Urothelium cell line (cell line): ENCODE measurements around the gene FBN2.
"Not testable (repeated sequence)": the region's sequence is repeated elsewhere in the genome, so short reads cannot be mapped to it uniquely, and the experiment has no call there.

ENCODE experiments used
- DNase-seq: peaks from one replicate; pipeline ENCODE4 v3.0.0; 2011; ENCODE audit warnings: low spot score, mixed read lengths
- FAIRE-seq: peaks from 2 replicates; lab custom pipeline; 2011; peaks lifted over from hg19 to GRCh38; lab: Jason Lieb, UNC

FBN2 gene

GRCh38 chr5:128434993-128435392 is 103.1 kb downstream of the FBN2 start:
- FAIRE-seq: no peak
- DNase-seq: no peak

GRCh38 chr5:128432913-128433440 is 105.1 kb downstream of the FBN2 start:
- FAIRE-seq (no peak), DNase-seq (no peak)

- DNase-seq (no peak), FAIRE-seq (no peak)
Observed at GRCh38 chr5:128427921-128428320, 110.1 kb downstream of the FBN2 start.

- no peak for FAIRE-seq
Observed at GRCh38 chr5:128426090-128426534, 111.9 kb downstream of the FBN2 start.

GRCh38 chr5:128424646-128425045 is 113.4 kb downstream of the FBN2 start:
- DNase-seq: no peak

More at GRCh38 chr5:128426090-128426534, 111.9 kb downstream of the FBN2 start:
- no peak for DNase-seq

GRCh38 chr5:128422612-128423011 is 115.4 kb downstream of the FBN2 start:
- no peak for DNase-seq
- FAIRE-seq: no peak

More at GRCh38 chr5:128424646-128425045, 113.4 kb downstream of the FBN2 start:
- no peak for FAIRE-seq

GRCh38 chr5:128414469-128414868 is 123.6 kb downstream of the FBN2 start:
- DNase-seq (no peak), FAIRE-seq (no peak)

GRCh38 chr5:128413356-128413755 is 124.7 kb downstream of the FBN2 start:
- FAIRE-seq (no peak), DNase-seq (no peak)

- no peak for DNase-seq
Observed at GRCh38 chr5:128412145-128412930, 125.7 kb downstream of the FBN2 start.

GRCh38 chr5:128409166-128409800 is 128.8 kb downstream of the FBN2 start:
- FAIRE-seq (no peak), DNase-seq (no peak)

More at GRCh38 chr5:128412145-128412930, 125.7 kb downstream of the FBN2 start:
- FAIRE-seq: no peak

- no peak for FAIRE-seq
- no peak for DNase-seq
Observed at GRCh38 chr5:128408622-128409021, 129.4 kb downstream of the FBN2 start.

GRCh38 chr5:128407944-128408343 is 130.1 kb downstream of the FBN2 start:
- no peak for FAIRE-seq
- no peak for DNase-seq

GRCh38 chr5:128406803-128407202 is 131.2 kb downstream of the FBN2 start:
- FAIRE-seq: no peak

GRCh38 chr5:128405159-128405558 is 132.9 kb downstream of the FBN2 start:
- DNase-seq (no peak), FAIRE-seq (no peak)

More at GRCh38 chr5:128406803-128407202, 131.2 kb downstream of the FBN2 start:
- DNase-seq: no peak

GRCh38 chr5:128403333-128403732 is 134.7 kb downstream of the FBN2 start:
- DNase-seq: no peak
- no peak for FAIRE-seq

- no peak for DNase-seq
- FAIRE-seq: no peak
Observed at GRCh38 chr5:128402506-128402905, 135.5 kb downstream of the FBN2 start.

- not testable (repeated sequence) for DNase-seq, FAIRE-seq
Observed at GRCh38 chr5:128400766-128401165, 137.3 kb downstream of the FBN2 start.

GRCh38 chr5:128399111-128399510 is 138.9 kb downstream of the FBN2 start:
- no peak for FAIRE-seq
- no peak for DNase-seq

- DNase-seq (no peak), FAIRE-seq (no peak)
Observed at GRCh38 chr5:128397876-128398275, 140.2 kb downstream of the FBN2 start.

GRCh38 chr5:128395073-128395472 is 143.0 kb downstream of the FBN2 start:
- FAIRE-seq: no peak
- DNase-seq: no peak

- DNase-seq (no peak), FAIRE-seq (no peak)
Observed at GRCh38 chr5:128384068-128384467, 154.0 kb downstream of the FBN2 start.

GRCh38 chr5:128380337-128380736 is 157.7 kb downstream of the FBN2 start:
- DNase-seq (no peak), FAIRE-seq (no peak)
